ENCODE data around the gene GULP1.
A peak's percentile ranks its signal among the peaks of the same experiment; 100 is the strongest.

GULP1 gene

DNA sequence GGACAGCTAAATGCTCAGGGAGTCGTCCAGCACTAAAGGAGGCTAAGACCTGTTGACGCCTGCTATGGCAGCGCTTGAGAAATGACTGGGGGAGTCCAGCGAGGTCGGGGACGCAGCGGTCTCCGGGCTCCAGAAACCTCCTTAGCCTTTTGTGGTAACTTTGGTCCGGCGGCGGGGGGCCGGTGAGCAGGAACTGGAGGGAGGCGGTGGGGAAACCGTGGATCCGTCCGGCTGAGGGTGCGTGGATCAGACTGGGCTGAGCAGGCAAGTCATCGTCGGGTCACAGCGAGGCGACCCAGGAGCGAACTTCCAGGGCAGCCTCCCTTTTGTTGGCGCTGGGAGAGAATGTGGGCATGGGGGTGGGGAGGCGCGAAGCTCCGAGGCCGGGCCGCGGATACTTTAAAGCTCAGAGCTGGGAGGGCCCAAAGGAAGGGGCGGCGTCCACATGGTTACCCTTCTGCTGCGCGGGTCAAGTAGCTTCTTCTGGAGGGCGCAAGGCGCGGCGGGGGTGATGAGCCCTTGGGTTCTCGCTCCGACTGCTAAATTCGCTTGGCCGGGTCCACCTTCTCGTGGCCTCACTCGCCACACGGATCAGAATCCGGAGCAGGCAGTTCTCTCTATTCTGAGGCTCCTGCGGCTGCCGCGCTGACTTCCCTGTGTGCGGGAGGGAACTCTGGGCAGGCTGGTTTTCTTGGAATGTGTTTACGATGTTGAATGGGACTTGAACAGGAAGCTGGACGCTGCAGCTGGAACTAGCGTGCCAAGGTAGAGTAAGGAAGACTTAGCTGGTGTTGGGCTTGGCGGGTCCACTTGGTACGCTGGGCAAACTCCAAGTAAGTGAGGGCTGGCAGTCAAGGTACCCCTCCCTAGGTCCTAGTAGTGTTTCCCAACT, 920 bp downstream of the GULP1 start:
- H3K27ac ChIP-seq (ENCODE audit: extremely low read depth, low read depth, low read length) = peak overlapping the region; percentile 88
- peaks cover 12% of the 10 kb centered on the region for H3K4me1 ChIP-seq (ENCODE audit: control insufficient read depth, insufficient read depth, low read length)
- CTCF ChIA-PET = interaction anchor here (0.5 to 2.2 kb wide), 22 partner anchors 9 to 1318 kb away, joined by 3 to 10 read pairs (median 3); no protein-coding TSS in a partner anchor
- no peaks in the 10 kb centered on the region for H3K36me3 ChIP-seq (ENCODE audit: control insufficient read depth in 2 of 2, insufficient read depth in 1 of 2, low read length in 2 of 2)
- POLR2A ChIA-PET = interaction anchor here (0.7 to 3.1 kb wide), 21 partner anchors 10 to 298 kb away, joined by 3 to 22 read pairs (median 4); no protein-coding TSS in a partner anchor
- H3K4me3 ChIP-seq (ENCODE audit: low read depth, low read length) = peak overlapping the region; percentile 82
- H3K9me3 ChIP-seq (ENCODE audit: control insufficient read depth, insufficient read depth, low read depth, low read length) = no peaks in the 10 kb centered on the region
- TF ChIP-seq ZNF16 (tag by site-specific recombination; IDR thresholded peaks at IDR 0.05; ENCODE audit: low read depth) (no peak), ZNF544 (tag by site-specific recombination; IDR thresholded peaks at IDR 0.05) (no peak), ZNF354C (tag by site-specific recombination; IDR thresholded peaks at IDR 0.05; ENCODE audit: borderline replicate concordance, low read depth) (no peak), ZNF274 (IDR thresholded peaks at IDR 0.05; ENCODE audit: low read length) (no peak), ZNF274 (tag by site-specific recombination; IDR thresholded peaks at IDR 0.05; ENCODE audit: borderline replicate concordance) (no peak), ZNF248 (tag by site-specific recombination; IDR thresholded peaks at IDR 0.05) (no peak), SP7 (tag by site-specific recombination; IDR thresholded peaks at IDR 0.05) (0 out of 2 replicates have a peak, but pooled peaks have one; percentile 34), ZNF366 (tag by site-specific recombination; conservative IDR thresholded peaks at IDR 0.05) (peak; percentile 54; the same call in 1 of the 2 replicates), ZNF585B (tag by site-specific recombination; IDR thresholded peaks at IDR 0.05) (no peak), ZNF398 (tag by site-specific recombination; IDR thresholded peaks at IDR 0.05) (no peak), ZNF664 (tag by site-specific recombination; IDR thresholded peaks at IDR 0.05) (no peak), ZIC2 (tag by site-specific recombination; IDR thresholded peaks at IDR 0.05) (no peak), KLF1 (tag by site-specific recombination; IDR thresholded peaks at IDR 0.05) (peak; percentile 68), BCL6B (tag by site-specific recombination; IDR thresholded peaks at IDR 0.05) (no peak), ZNF223 (tag by site-specific recombination; IDR thresholded peaks at IDR 0.05) (no peak; the same call in 1 of the 2 replicates), ZNF501 (tag by site-specific recombination; IDR thresholded peaks at IDR 0.05) (0 out of 2 replicates have a peak, but pooled peaks have one; percentile 46), ZFHX2 (tag by site-specific recombination; conservative IDR thresholded peaks at IDR 0.05) (no peak), GLIS2 (tag by site-specific recombination; IDR thresholded peaks at IDR 0.05) (peak; percentile 67), ZNF621 (tag by site-specific recombination; IDR thresholded peaks at IDR 0.05) (no peak), ZSCAN16 (tag by site-specific recombination; IDR thresholded peaks at IDR 0.05) (no peak), WT1 (tag by site-specific recombination; IDR thresholded peaks at IDR 0.05) (peak; percentile 39; the same call in 1 of the 2 replicates), KLF17 (tag by site-specific recombination; IDR thresholded peaks at IDR 0.05) (no peak)
- TF ChIP-seq, protein P1, sequence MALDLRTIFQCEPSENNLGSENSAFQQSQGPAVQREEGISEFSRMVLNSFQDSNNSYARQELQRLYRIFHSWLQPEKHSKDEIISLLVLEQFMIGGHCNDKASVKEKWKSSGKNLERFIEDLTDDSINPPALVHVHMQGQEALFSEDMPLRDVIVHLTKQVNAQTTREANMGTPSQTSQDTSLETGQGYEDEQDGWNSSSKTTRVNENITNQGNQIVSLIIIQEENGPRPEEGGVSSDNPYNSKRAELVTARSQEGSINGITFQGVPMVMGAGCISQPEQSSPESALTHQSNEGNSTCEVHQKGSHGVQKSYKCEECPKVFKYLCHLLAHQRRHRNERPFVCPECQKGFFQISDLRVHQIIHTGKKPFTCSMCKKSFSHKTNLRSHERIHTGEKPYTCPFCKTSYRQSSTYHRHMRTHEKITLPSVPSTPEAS (tag by site-specific recombination; IDR thresholded peaks at IDR 0.05) = no peak
- TF ChIP-seq, protein P2, sequence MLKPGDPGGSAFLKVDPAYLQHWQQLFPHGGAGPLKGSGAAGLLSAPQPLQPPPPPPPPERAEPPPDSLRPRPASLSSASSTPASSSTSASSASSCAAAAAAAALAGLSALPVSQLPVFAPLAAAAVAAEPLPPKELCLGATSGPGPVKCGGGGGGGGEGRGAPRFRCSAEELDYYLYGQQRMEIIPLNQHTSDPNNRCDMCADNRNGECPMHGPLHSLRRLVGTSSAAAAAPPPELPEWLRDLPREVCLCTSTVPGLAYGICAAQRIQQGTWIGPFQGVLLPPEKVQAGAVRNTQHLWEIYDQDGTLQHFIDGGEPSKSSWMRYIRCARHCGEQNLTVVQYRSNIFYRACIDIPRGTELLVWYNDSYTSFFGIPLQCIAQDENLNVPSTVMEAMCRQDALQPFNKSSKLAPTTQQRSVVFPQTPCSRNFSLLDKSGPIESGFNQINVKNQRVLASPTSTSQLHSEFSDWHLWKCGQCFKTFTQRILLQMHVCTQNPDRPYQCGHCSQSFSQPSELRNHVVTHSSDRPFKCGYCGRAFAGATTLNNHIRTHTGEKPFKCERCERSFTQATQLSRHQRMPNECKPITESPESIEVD (tag by site-specific recombination; IDR thresholded peaks at IDR 0.05) = no peak
- TF ChIP-seq, protein P3, sequence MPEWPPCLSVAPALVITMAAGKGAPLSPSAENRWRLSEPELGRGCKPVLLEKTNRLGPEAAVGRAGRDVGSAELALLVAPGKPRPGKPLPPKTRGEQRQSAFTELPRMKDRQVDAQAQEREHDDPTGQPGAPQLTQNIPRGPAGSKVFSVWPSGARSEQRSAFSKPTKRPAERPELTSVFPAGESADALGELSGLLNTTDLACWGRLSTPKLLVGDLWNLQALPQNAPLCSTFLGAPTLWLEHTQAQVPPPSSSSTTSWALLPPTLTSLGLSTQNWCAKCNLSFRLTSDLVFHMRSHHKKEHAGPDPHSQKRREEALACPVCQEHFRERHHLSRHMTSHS (tag by site-specific recombination; IDR thresholded peaks at IDR 0.05) = no peak
- TF ChIP-seq, protein P4, sequence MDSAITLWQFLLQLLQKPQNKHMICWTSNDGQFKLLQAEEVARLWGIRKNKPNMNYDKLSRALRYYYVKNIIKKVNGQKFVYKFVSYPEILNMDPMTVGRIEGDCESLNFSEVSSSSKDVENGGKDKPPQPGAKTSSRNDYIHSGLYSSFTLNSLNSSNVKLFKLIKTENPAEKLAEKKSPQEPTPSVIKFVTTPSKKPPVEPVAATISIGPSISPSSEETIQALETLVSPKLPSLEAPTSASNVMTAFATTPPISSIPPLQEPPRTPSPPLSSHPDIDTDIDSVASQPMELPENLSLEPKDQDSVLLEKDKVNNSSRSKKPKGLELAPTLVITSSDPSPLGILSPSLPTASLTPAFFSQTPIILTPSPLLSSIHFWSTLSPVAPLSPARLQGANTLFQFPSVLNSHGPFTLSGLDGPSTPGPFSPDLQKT (IDR thresholded peaks at IDR 0.05; ENCODE audit: borderline replicate concordance, low read depth, low read length) = no peak
- TF ChIP-seq, protein P5, sequence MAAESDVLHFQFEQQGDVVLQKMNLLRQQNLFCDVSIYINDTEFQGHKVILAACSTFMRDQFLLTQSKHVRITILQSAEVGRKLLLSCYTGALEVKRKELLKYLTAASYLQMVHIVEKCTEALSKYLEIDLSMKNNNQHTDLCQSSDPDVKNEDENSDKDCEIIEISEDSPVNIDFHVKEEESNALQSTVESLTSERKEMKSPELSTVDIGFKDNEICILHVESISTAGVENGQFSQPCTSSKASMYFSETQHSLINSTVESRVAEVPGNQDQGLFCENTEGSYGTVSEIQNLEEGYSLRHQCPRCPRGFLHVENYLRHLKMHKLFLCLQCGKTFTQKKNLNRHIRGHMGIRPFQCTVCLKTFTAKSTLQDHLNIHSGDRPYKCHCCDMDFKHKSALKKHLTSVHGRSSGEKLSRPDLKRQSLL (tag by site-specific recombination; IDR thresholded peaks at IDR 0.05) = peak; percentile 59; the same call in 1 of the 2 replicates

All from HEK293 (cell line).